ENCODE data around the gene NOL6.
"Not testable (repeated sequence)": the region's sequence is repeated elsewhere in the genome, so short reads cannot be mapped to it uniquely, and the experiment has no call there.

The NOL6 gene

DNA sequence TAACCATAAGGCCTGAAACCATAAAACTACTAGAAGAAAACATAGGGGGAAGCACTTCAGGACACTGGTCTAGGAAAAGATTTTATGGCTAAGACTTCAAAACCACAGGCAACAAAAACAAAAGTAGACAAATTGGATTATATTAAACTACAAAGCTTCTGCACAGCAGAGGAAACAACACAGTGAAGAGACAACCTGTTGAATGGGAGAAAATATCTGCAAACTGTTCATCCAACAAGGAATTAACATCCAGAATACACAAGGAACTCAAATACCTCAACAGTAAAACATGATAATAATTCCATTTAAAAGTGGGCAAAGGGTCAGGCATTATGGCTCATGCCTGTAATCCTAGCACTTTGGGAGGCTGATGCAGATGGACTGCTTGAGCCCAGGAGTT lies 11.6 kb upstream of the NOL6 start:
- H3K9me3 Mint-ChIP-seq; H3K4me1 Mint-ChIP-seq (ENCODE audit: low read depth); H3K27ac Mint-ChIP-seq; H3K36me3 Mint-ChIP-seq (ENCODE audit: low read depth); H3K27me3 Mint-ChIP-seq; H3K4me3 Mint-ChIP-seq: not testable (repeated sequence)

GRCh38 chr9:33480976-33481375 lies 7.3 kb upstream of the NOL6 start:
- Mint-ChIP-seq H3K36me3 (ENCODE audit: low read depth) (no peaks in the 10 kb centered on the region), H3K27me3 (no peaks in the 10 kb centered on the region), H3K9me3 (no peaks in the 10 kb centered on the region), H3K4me3 (no peak overlapping the region), H3K27ac (no peak overlapping the region), H3K4me1 (ENCODE audit: low read depth) (no peaks in the 10 kb centered on the region)

DNA sequence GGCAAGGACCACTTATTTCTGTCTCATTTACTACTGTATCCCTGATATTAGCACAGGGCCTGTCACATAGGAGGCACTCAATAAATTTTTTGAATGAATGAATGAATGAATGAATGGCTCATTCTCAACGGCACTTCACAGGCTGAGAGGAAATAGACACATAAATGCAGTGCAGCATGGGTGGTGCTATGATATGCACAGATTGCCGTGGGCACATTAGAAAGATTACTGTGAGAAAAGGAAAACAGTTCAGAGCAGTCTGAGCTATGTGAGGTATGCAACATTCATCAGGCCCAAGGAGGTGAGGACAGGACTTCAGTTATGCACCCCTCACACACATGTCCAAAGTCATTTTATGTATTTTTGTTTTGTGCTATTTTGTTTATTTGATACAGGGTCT lies 6.4 kb upstream of the NOL6 start:
- Mint-ChIP-seq H3K4me3 (no peak overlapping the region), H3K9me3 (no peaks in the 10 kb centered on the region), H3K36me3 (ENCODE audit: low read depth) (no peaks in the 10 kb centered on the region), H3K27ac (no peak overlapping the region), H3K27me3 (no peaks in the 10 kb centered on the region), H3K4me1 (ENCODE audit: low read depth) (no peaks in the 10 kb centered on the region)

GRCh38 chr9:33476503-33476902 lies 2.8 kb upstream of the NOL6 start:
- no peak overlapping the region for H3K27ac Mint-ChIP-seq
- H3K27me3 Mint-ChIP-seq = no peaks in the 10 kb centered on the region
- H3K36me3 Mint-ChIP-seq (ENCODE audit: low read depth) = peaks cover 15% of the 10 kb centered on the region
- H3K4me3 Mint-ChIP-seq = no peak overlapping the region
- no peaks in the 10 kb centered on the region for H3K9me3 Mint-ChIP-seq
- H3K4me1 Mint-ChIP-seq (ENCODE audit: low read depth) = peaks cover 20% of the 10 kb centered on the region

GRCh38 chr9:33475357-33475756 lies 1.6 kb upstream of the NOL6 start:
- H3K4me3 Mint-ChIP-seq = peak overlapping the region; percentile 17
- no peaks in the 10 kb centered on the region for H3K27me3 Mint-ChIP-seq
- peaks cover 24% of the 10 kb centered on the region for H3K4me1 Mint-ChIP-seq (ENCODE audit: low read depth)
- H3K27ac Mint-ChIP-seq = no peak overlapping the region
- no peaks in the 10 kb centered on the region for H3K9me3 Mint-ChIP-seq
- H3K36me3 Mint-ChIP-seq (ENCODE audit: low read depth) = peaks cover 24% of the 10 kb centered on the region

DNA sequence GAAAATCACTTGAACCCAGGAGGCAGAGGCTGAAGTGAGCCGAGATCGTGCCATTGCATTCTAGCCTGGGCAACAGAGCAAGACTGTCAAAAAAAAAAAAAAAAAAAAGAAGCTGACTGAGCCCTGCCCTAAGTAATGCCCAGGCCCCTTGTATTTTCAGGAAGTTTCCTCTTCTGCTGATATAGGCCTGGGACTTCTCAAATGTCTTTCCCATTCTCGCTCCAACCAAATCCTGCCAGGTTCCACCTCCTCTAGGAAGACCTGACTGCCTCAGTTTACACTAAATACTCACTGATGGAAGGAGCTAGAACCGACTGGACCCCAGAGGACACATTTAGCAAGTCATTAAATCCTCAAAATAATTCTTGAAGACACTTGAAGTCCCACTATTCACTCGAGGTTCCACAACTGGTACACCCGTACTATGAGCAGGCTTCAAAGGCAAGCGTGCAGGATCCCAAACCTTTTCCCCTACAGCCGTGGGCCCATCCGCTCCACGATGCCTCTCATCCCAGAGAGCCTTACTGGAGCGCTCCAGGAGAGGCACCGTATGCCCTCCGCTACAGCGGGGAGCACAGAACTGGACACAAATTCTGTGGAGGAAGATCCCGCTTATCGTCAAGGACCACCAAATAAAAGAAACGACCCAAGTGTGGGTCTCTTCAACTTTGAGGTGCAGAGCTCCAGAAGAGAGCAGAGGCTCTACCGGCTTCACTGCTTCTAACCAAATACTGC lies 676 bp downstream of the NOL6 start:
- no peaks in the 10 kb centered on the region for H3K27me3 Mint-ChIP-seq
- H3K27ac Mint-ChIP-seq = peak overlapping the region; percentile 84
- peaks cover 45% of the 10 kb centered on the region for H3K36me3 Mint-ChIP-seq (ENCODE audit: low read depth)
- no peaks in the 10 kb centered on the region for H3K9me3 Mint-ChIP-seq
- H3K4me1 Mint-ChIP-seq (ENCODE audit: low read depth) = peaks cover 27% of the 10 kb centered on the region
- peak overlapping the region; percentile 89 for H3K4me3 Mint-ChIP-seq

GRCh38 chr9:33472171-33472880 lies 1.4 kb downstream of the NOL6 start:
- Mint-ChIP-seq H3K27me3 (no peaks in the 10 kb centered on the region), H3K4me1 (ENCODE audit: low read depth) (peaks cover 27% of the 10 kb centered on the region), H3K27ac (peak overlapping the region; percentile 63), H3K4me3 (peak overlapping the region; percentile 89), H3K36me3 (ENCODE audit: low read depth) (peaks cover 47% of the 10 kb centered on the region), H3K9me3 (no peaks in the 10 kb centered on the region)

GRCh38 chr9:33471361-33471760 lies 2.4 kb downstream of the NOL6 start:
- H3K36me3 Mint-ChIP-seq (ENCODE audit: low read depth) = peaks cover 48% of the 10 kb centered on the region
- no peaks in the 10 kb centered on the region for H3K9me3 Mint-ChIP-seq
- peak overlapping the region; percentile 61 for H3K4me3 Mint-ChIP-seq
- H3K27me3 Mint-ChIP-seq = no peaks in the 10 kb centered on the region
- peak overlapping the region; percentile 79 for H3K27ac Mint-ChIP-seq
- H3K4me1 Mint-ChIP-seq (ENCODE audit: low read depth) = peaks cover 27% of the 10 kb centered on the region

- Mint-ChIP-seq H3K27me3 (no peaks in the 10 kb centered on the region), H3K36me3 (ENCODE audit: low read depth) (peaks cover 59% of the 10 kb centered on the region), H3K4me1 (ENCODE audit: low read depth) (peaks cover 27% of the 10 kb centered on the region), H3K27ac (peak overlapping the region; percentile 19), H3K9me3 (no peaks in the 10 kb centered on the region), H3K4me3 (no peak overlapping the region)
Measured at GRCh38 chr9:33469891-33470290, 3.8 kb downstream of the NOL6 start.

- Mint-ChIP-seq H3K27ac (no peak overlapping the region), H3K4me3 (no peak overlapping the region), H3K4me1 (ENCODE audit: low read depth) (peaks cover 26% of the 10 kb centered on the region), H3K36me3 (ENCODE audit: low read depth) (peaks cover 68% of the 10 kb centered on the region), H3K27me3 (no peaks in the 10 kb centered on the region), H3K9me3 (no peaks in the 10 kb centered on the region)
Measured at GRCh38 chr9:33468797-33469621, 4.7 kb downstream of the NOL6 start.

DNA sequence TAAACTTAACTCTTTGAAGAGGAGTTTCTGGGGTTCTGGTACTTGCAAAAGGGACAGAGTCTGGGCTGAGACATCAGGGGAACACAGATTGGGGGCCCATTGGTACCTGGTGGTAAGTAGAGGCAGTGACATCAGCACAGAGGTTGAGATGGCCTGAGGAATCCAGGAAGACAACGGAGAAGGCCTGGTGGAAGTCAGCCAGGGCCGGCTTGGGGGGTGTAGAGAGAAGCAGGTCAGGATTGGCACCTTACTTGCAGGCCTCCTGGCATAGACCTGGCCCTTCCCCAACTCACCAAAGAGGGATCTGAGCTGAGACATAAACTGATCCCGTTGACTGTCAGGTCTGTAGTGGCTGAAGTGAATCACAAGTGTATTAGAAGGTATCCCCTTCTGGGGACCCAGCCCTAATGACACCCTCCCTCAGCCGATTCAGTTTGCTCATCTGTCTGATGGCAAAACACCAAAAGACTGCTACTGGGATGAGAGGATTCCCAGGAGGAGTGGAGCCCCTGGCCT lies 5.5 kb downstream of the NOL6 start:
- H3K9me3 Mint-ChIP-seq = no peaks in the 10 kb centered on the region
- H3K4me3 Mint-ChIP-seq = no peak overlapping the region

GRCh38 chr9:33467526-33467925 lies 6.2 kb downstream of the NOL6 start:
- H3K27me3 Mint-ChIP-seq = no peaks in the 10 kb centered on the region
- H3K4me1 Mint-ChIP-seq (ENCODE audit: low read depth) = peaks cover 17% of the 10 kb centered on the region
- no peaks in the 10 kb centered on the region for H3K9me3 Mint-ChIP-seq
- no peak overlapping the region for H3K4me3 Mint-ChIP-seq
- H3K27ac Mint-ChIP-seq = no peak overlapping the region
- H3K36me3 Mint-ChIP-seq (ENCODE audit: low read depth) = peaks cover 77% of the 10 kb centered on the region

More for the DNA sequence above, 5.5 kb downstream of the NOL6 start:
- H3K27ac Mint-ChIP-seq = no peak overlapping the region
- peaks cover 71% of the 10 kb centered on the region for H3K36me3 Mint-ChIP-seq (ENCODE audit: low read depth)
- peaks cover 24% of the 10 kb centered on the region for H3K4me1 Mint-ChIP-seq (ENCODE audit: low read depth)
- H3K27me3 Mint-ChIP-seq = no peaks in the 10 kb centered on the region

GRCh38 chr9:33466565-33467495 lies 6.9 kb downstream of the NOL6 start:
- no peak overlapping the region for H3K4me3 Mint-ChIP-seq
- H3K36me3 Mint-ChIP-seq (ENCODE audit: low read depth) = peaks cover 70% of the 10 kb centered on the region
- H3K4me1 Mint-ChIP-seq (ENCODE audit: low read depth) = peaks cover 10% of the 10 kb centered on the region

More at GRCh38 chr9:33466565-33467495, 6.9 kb downstream of the NOL6 start:
- Mint-ChIP-seq H3K27ac (no peak overlapping the region), H3K27me3 (no peaks in the 10 kb centered on the region), H3K9me3 (no peaks in the 10 kb centered on the region)

Data from stimulated activated naive CD8-positive, alpha-beta T cell treated with anti-CD3 and anti-CD28 coated beads, Interleukin-15, Interleukin-2, amounts not matched to agents 100 ng/mL and 50 ng/mL, for 24 hours (primary cell).